ENCODE results near the gene DDX28. TPM values are rescaled to one million over a fixed set of nuclear protein-coding genes. Genes with fewer than 3 reads are reported as not detected.

DDX28 gene
- total RNA-seq, 1 donor from 2014 or later, result 6.2 TPM

- no peaks in the 10 kb centered on the region for H3K9me3 ChIP-seq (ENCODE audit: insufficient read depth, low read depth, low read length)
- DNase-seq (ENCODE audit: low read depth) (no peak), FAIRE-seq (no peak)
- Mint-ChIP-seq H3K27me3 (ENCODE audit: low read depth, unreplicated experiment) (no peaks in the 10 kb centered on the region), H3K4me1 (ENCODE audit: low read depth, unreplicated experiment) (peaks cover 12% of the 10 kb centered on the region), H3K36me3 (ENCODE audit: low read depth, unreplicated experiment) (peaks cover 21% of the 10 kb centered on the region), H3K4me3 (ENCODE audit: unreplicated experiment) (no peak overlapping the region), H3K27ac (ENCODE audit: unreplicated experiment) (no peak overlapping the region), H3K9me3 (ENCODE audit: unreplicated experiment) (no peaks in the 10 kb centered on the region)
- H3K79me2 ChIP-seq (ENCODE audit: insufficient read depth, low read length), result no peaks in the 10 kb centered on the region
- TF ChIP-seq CTCF (IDR thresholded peaks at IDR 0.05; ENCODE audit: insufficient read depth, low read depth, low read length) (no peak), EZH2 (IDR thresholded peaks at IDR 0.05; ENCODE audit: insufficient read depth, low read length) (no peak)
- no peak overlapping the region for H3K9ac ChIP-seq (ENCODE audit: low read length)
- H3K36me3 ChIP-seq (ENCODE audit: insufficient read depth, low read length), result peaks cover 6% of the 10 kb centered on the region
- peaks cover 24% of the 10 kb centered on the region for H3K4me1 ChIP-seq (ENCODE audit: insufficient read depth, low read length)
- H2AFZ ChIP-seq (ENCODE audit: low read depth, low read length), result no peak overlapping the region
- H3K4me3 ChIP-seq (ENCODE audit: insufficient read depth, low read depth, low read length), result no peak overlapping the region
- H3K4me2 ChIP-seq (ENCODE audit: low read length), result no peak overlapping the region
- H3K27me3 ChIP-seq (ENCODE audit: insufficient read depth, low read length), result no peaks in the 10 kb centered on the region
- H3K27ac ChIP-seq (ENCODE audit: low read depth, low read length), result no peak overlapping the region
- peaks cover 5% of the 10 kb centered on the region for H4K20me1 ChIP-seq (ENCODE audit: insufficient read depth, low read length)
Measured at GRCh38 chr16:68061396-68061795, 38.4 kb upstream of the DDX28 start.

GRCh38 chr16:68059804-68060203, 36.8 kb upstream of the DDX28 start:
- no peak overlapping the region for H3K9ac ChIP-seq (ENCODE audit: low read length)
- H3K4me3 ChIP-seq (ENCODE audit: insufficient read depth, low read depth, low read length), result no peak overlapping the region
- H2AFZ ChIP-seq (ENCODE audit: low read depth, low read length), result no peak overlapping the region
- TF ChIP-seq CTCF (IDR thresholded peaks at IDR 0.05; ENCODE audit: insufficient read depth, low read depth, low read length), result no peak
- no peak for TF ChIP-seq EZH2 (IDR thresholded peaks at IDR 0.05; ENCODE audit: insufficient read depth, low read length)
- Mint-ChIP-seq H3K36me3 (ENCODE audit: low read depth, unreplicated experiment) (peaks cover 21% of the 10 kb centered on the region), H3K27ac (ENCODE audit: unreplicated experiment) (no peak overlapping the region), H3K4me3 (ENCODE audit: unreplicated experiment) (no peak overlapping the region), H3K27me3 (ENCODE audit: low read depth, unreplicated experiment) (no peaks in the 10 kb centered on the region), H3K9me3 (ENCODE audit: unreplicated experiment) (no peaks in the 10 kb centered on the region), H3K4me1 (ENCODE audit: low read depth, unreplicated experiment) (peaks cover 4% of the 10 kb centered on the region)
- H3K9me3 ChIP-seq (ENCODE audit: insufficient read depth, low read depth, low read length), result no peaks in the 10 kb centered on the region
- H4K20me1 ChIP-seq (ENCODE audit: insufficient read depth, low read length), result peaks cover 4% of the 10 kb centered on the region
- H3K36me3 ChIP-seq (ENCODE audit: insufficient read depth, low read length), result peaks cover 8% of the 10 kb centered on the region
- DNase-seq (ENCODE audit: low read depth), result no peak
- no peaks in the 10 kb centered on the region for H3K27me3 ChIP-seq (ENCODE audit: insufficient read depth, low read length)
- H3K4me2 ChIP-seq (ENCODE audit: low read length), result no peak overlapping the region
- H3K79me2 ChIP-seq (ENCODE audit: insufficient read depth, low read length), result no peaks in the 10 kb centered on the region
- no peak for FAIRE-seq
- peaks cover 10% of the 10 kb centered on the region for H3K4me1 ChIP-seq (ENCODE audit: insufficient read depth, low read length)
- no peak overlapping the region for H3K27ac ChIP-seq (ENCODE audit: low read depth, low read length)

- no peak for FAIRE-seq
Measured at GRCh38 chr16:68055395-68055794, 32.4 kb upstream of the DDX28 start.

More at GRCh38 chr16:68055395-68055794, 32.4 kb upstream of the DDX28 start:
- Histone ChIP-seq H3K27me3 (ENCODE audit: insufficient read depth, low read length) (no peaks in the 10 kb centered on the region), H3K27ac (ENCODE audit: low read depth, low read length) (no peak overlapping the region), H3K4me1 (ENCODE audit: insufficient read depth, low read length) (no peaks in the 10 kb centered on the region), H3K36me3 (ENCODE audit: insufficient read depth, low read length) (peaks cover 16% of the 10 kb centered on the region), H4K20me1 (ENCODE audit: insufficient read depth, low read length) (no peaks in the 10 kb centered on the region), H3K9ac (ENCODE audit: low read length) (no peak overlapping the region), H3K79me2 (ENCODE audit: insufficient read depth, low read length) (no peaks in the 10 kb centered on the region), H3K9me3 (ENCODE audit: insufficient read depth, low read depth, low read length) (no peaks in the 10 kb centered on the region), H2AFZ (ENCODE audit: low read depth, low read length) (no peak overlapping the region), H3K4me2 (ENCODE audit: low read length) (no peak overlapping the region), H3K4me3 (ENCODE audit: insufficient read depth, low read depth, low read length) (no peak overlapping the region)
- TF ChIP-seq CTCF (IDR thresholded peaks at IDR 0.05; ENCODE audit: insufficient read depth, low read depth, low read length), result no peak
- no peak for TF ChIP-seq EZH2 (IDR thresholded peaks at IDR 0.05; ENCODE audit: insufficient read depth, low read length)
- H3K4me1 Mint-ChIP-seq (ENCODE audit: low read depth, unreplicated experiment), result no peaks in the 10 kb centered on the region
- H3K4me3 Mint-ChIP-seq (ENCODE audit: unreplicated experiment), result no peak overlapping the region
- no peaks in the 10 kb centered on the region for H3K27me3 Mint-ChIP-seq (ENCODE audit: low read depth, unreplicated experiment)
- no peak for DNase-seq (ENCODE audit: low read depth)
- H3K36me3 Mint-ChIP-seq (ENCODE audit: low read depth, unreplicated experiment), result peaks cover 17% of the 10 kb centered on the region
- H3K9me3 Mint-ChIP-seq (ENCODE audit: unreplicated experiment), result no peaks in the 10 kb centered on the region
- no peak overlapping the region for H3K27ac Mint-ChIP-seq (ENCODE audit: unreplicated experiment)
